GM23248 (cell line): ENCODE results near the gene MRPL37.

Experiments used
- EZH2 ChIP-seq: fragments of 200-600 bp; sonication (generic); IDR thresholded peaks from 2 replicates; pipeline ENCODE4 v1.6.1; 2018; ENCODE audit warnings: antibody characterized with exemption, mild to moderate bottlenecking; ENCODE audit not compliant: insufficient read depth, poor library complexity, severe bottlenecking
- EZH2phosphoT487 ChIP-seq: fragments of 200-600 bp; sonication (generic); IDR thresholded peaks from 2 replicates; pipeline ENCODE4 v1.6.1; 2018; ENCODE audit warnings: antibody characterized with exemption, moderate library complexity, mild to moderate bottlenecking, low read depth; ENCODE audit not compliant: insufficient read depth

GRCh38 chr1:54156201-54156600 is 43.8 kb upstream of the MRPL37 start:
- no peak for TF ChIP-seq EZH2
- no peak for TF ChIP-seq EZH2phosphoT487
